Measurements from ENCODE around the gene EEF1AKMT4.

- TF ChIP-seq CTCF (IDR thresholded peaks at IDR 0.05): no peak
- no peak for TF ChIP-seq POLR2A (IDR thresholded peaks at IDR 0.05; ENCODE audit: low read depth)
Observed at GRCh38 chr3:184299488-184300377, 50.3 kb downstream of the EEF1AKMT4 start.
